ENCODE measurements around the gene CEACAM18.

CEACAM18 gene

DNA sequence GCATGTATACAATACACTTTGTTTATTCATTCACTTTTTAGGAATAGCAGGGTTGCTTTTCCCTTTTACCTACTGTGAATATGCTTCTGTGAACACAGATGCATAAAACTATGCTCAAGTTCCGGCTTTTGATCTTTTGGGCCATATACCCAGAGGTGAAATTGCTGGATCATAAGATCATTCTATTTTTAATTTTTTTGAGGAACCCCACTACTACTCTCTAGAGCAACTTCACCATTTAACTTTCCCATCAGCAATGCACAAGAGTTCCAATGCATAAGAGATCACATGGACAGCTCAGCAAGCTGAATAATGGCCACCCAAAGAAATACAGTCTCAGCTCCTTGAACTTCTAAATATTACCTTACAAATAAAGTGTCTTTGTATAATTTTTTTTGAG, 43.9 kb upstream of the CEACAM18 start:
- no peak overlapping the region for H4K8ac ChIP-seq (ENCODE audit: low read depth, low read length)
- no peak overlapping the region for H3K14ac ChIP-seq (ENCODE audit: low read length)
- H2BK5ac ChIP-seq (ENCODE audit: low read depth, low read length, poor library complexity), result no peak overlapping the region
- H2BK120ac ChIP-seq (ENCODE audit: insufficient read depth, low read length, poor library complexity), result no peak overlapping the region
- H2AFZ ChIP-seq (ENCODE audit: insufficient read depth, low read length, poor library complexity), result no peak overlapping the region
- H4K91ac ChIP-seq (ENCODE audit: low read depth, low read length), result no peak overlapping the region
- H3K9ac ChIP-seq (ENCODE audit: low read length), result no peak overlapping the region
- peak in 1 of 2 donors; percentile 7 for DNase-seq
- H3K4me2 ChIP-seq (ENCODE audit: low read length), result no peak overlapping the region
- no peak overlapping the region for H3K23ac ChIP-seq (ENCODE audit: low read length)
- no peak overlapping the region for H4K12ac ChIP-seq (ENCODE audit: low read depth, low read length)
- no peak overlapping the region for H2BK12ac ChIP-seq (ENCODE audit: low read length)
- H3K4me3 ChIP-seq (ENCODE audit: low read depth, low read length), result no peak overlapping the region
- H3K27ac ChIP-seq (ENCODE audit: low read depth, low read length), result no peak overlapping the region
- H3K4ac ChIP-seq (ENCODE audit: low read depth, low read length), result no peak overlapping the region
- no peaks in the 10 kb centered on the region for H3K4me1 ChIP-seq (ENCODE audit: control insufficient read depth in 1 of 2, insufficient read depth in 2 of 2, low read length in 2 of 2)
- WGBS (ENCODE audit: extremely low coverage, insufficient coverage, insufficient read length), result no CpG with 5 or more reads among the region's 1 CpG
- H3K79me1 ChIP-seq (ENCODE audit: low read length), result no peaks in the 10 kb centered on the region
- no peaks in the 10 kb centered on the region for H3K79me2 ChIP-seq (ENCODE audit: control insufficient read depth, insufficient read depth, low read length, poor library complexity)
- H3K27me3 ChIP-seq (ENCODE audit: insufficient read depth, low read length), result no peaks in the 10 kb centered on the region
- no peak overlapping the region for H2AK5ac ChIP-seq (ENCODE audit: low read length)
- H3K36me3 ChIP-seq (ENCODE audit: control insufficient read depth in 1 of 2, insufficient read depth in 2 of 2, low read length in 2 of 2), result no peaks in the 10 kb centered on the region
- no peaks in the 10 kb centered on the region for H3K9me3 ChIP-seq (ENCODE audit: insufficient read depth, low read depth, low read length)
- H3K18ac ChIP-seq (ENCODE audit: low read length), result no peak overlapping the region

DNA sequence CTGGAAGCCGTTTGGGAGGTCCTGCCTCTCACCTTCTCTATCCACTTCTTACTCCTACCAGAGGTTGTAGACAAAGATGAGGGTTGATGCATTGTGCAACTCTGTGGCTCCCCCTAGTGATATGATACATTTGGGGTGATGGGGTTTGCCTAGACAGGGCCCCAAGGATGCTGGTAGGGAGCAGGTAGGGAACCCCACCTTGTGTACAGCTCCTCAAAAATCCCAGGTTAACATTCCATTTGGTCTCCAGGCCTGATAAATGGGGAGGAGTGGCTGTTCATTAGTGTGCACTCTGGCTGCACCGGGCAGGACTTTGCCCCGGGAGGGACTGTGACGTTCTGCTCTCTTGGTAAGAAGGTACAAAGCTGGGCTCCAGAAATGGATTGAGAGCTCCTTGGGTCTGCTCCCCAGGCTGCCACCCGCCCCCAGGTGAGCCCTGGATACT, 39.3 kb upstream of the CEACAM18 start:
- no peak overlapping the region for H2BK120ac ChIP-seq (ENCODE audit: insufficient read depth, low read length, poor library complexity)
- H3K9ac ChIP-seq (ENCODE audit: low read length), result no peak overlapping the region
- no peak overlapping the region for H3K4me2 ChIP-seq (ENCODE audit: low read length)
- no peak overlapping the region for H3K4ac ChIP-seq (ENCODE audit: low read depth, low read length)
- H2BK5ac ChIP-seq (ENCODE audit: low read depth, low read length, poor library complexity), result no peak overlapping the region
- no peak overlapping the region for H3K14ac ChIP-seq (ENCODE audit: low read length)
- H3K18ac ChIP-seq (ENCODE audit: low read length), result no peak overlapping the region
- no peak overlapping the region for H3K4me3 ChIP-seq (ENCODE audit: low read depth, low read length)
- H3K79me2 ChIP-seq (ENCODE audit: control insufficient read depth, insufficient read depth, low read length, poor library complexity), result no peaks in the 10 kb centered on the region
- no peak for DNase-seq
- H3K79me1 ChIP-seq (ENCODE audit: low read length), result no peaks in the 10 kb centered on the region
- no peak overlapping the region for H4K8ac ChIP-seq (ENCODE audit: low read depth, low read length)
- H3K9me3 ChIP-seq (ENCODE audit: insufficient read depth, low read depth, low read length), result no peaks in the 10 kb centered on the region
- WGBS (ENCODE audit: extremely low coverage, insufficient coverage, insufficient read length), result no CpG with 5 or more reads among the region's 5 CpGs
- no peak overlapping the region for H4K91ac ChIP-seq (ENCODE audit: low read depth, low read length)
- no peaks in the 10 kb centered on the region for H3K4me1 ChIP-seq (ENCODE audit: control insufficient read depth in 1 of 2, insufficient read depth in 2 of 2, low read length in 2 of 2)
- H3K27me3 ChIP-seq (ENCODE audit: insufficient read depth, low read length), result no peaks in the 10 kb centered on the region
- no peaks in the 10 kb centered on the region for H3K36me3 ChIP-seq (ENCODE audit: control insufficient read depth in 1 of 2, insufficient read depth in 2 of 2, low read length in 2 of 2)
- no peak overlapping the region for H3K27ac ChIP-seq (ENCODE audit: low read depth, low read length)
- H2AFZ ChIP-seq (ENCODE audit: insufficient read depth, low read length, poor library complexity), result no peak overlapping the region
- no peak overlapping the region for H4K12ac ChIP-seq (ENCODE audit: low read depth, low read length)
- H2BK12ac ChIP-seq (ENCODE audit: low read length), result no peak overlapping the region
- H3K23ac ChIP-seq (ENCODE audit: low read length), result no peak overlapping the region
- no peak overlapping the region for H2AK5ac ChIP-seq (ENCODE audit: low read length)

DNA sequence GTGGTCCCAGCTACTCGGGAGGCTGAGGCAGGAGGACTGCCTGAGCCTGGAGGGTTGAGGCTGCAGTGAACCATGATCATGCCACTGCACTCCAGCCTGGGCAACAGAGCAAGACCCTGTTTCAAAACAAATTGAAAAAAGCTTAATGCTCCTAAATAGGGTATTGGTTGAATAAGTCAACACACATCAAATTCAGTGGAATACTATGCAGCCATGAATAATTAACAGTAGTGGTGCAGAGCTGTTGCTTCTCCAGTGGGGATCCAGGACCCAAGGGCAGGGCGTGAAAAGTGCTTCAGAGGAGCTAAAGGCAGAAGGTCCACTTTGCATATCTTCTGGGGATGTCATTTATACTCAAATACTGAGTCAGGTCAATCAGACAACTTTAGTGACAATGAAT, 38.3 kb upstream of the CEACAM18 start:
- Histone ChIP-seq H3K23ac (ENCODE audit: low read length) (no peak overlapping the region), H2BK120ac (ENCODE audit: insufficient read depth, low read length, poor library complexity) (no peak overlapping the region), H3K27ac (ENCODE audit: low read depth, low read length) (no peak overlapping the region), H3K79me1 (ENCODE audit: low read length) (no peaks in the 10 kb centered on the region), H2BK5ac (ENCODE audit: low read depth, low read length, poor library complexity) (no peak overlapping the region), H3K9me3 (ENCODE audit: insufficient read depth, low read depth, low read length) (no peaks in the 10 kb centered on the region), H3K27me3 (ENCODE audit: insufficient read depth, low read length) (no peaks in the 10 kb centered on the region), H3K79me2 (ENCODE audit: control insufficient read depth, insufficient read depth, low read length, poor library complexity) (no peaks in the 10 kb centered on the region), H2AK5ac (ENCODE audit: low read length) (no peak overlapping the region), H3K4ac (ENCODE audit: low read depth, low read length) (no peak overlapping the region), H2AFZ (ENCODE audit: insufficient read depth, low read length, poor library complexity) (no peak overlapping the region), H2BK12ac (ENCODE audit: low read length) (no peak overlapping the region), H3K9ac (ENCODE audit: low read length) (no peak overlapping the region), H4K8ac (ENCODE audit: low read depth, low read length) (no peak overlapping the region), H3K14ac (ENCODE audit: low read length) (no peak overlapping the region), H3K18ac (ENCODE audit: low read length) (no peak overlapping the region), H4K12ac (ENCODE audit: low read depth, low read length) (no peak overlapping the region), H3K4me3 (ENCODE audit: low read depth, low read length) (no peak overlapping the region), H3K4me1 (ENCODE audit: control insufficient read depth in 1 of 2, insufficient read depth in 2 of 2, low read length in 2 of 2) (no peaks in the 10 kb centered on the region), H3K36me3 (ENCODE audit: control insufficient read depth in 1 of 2, insufficient read depth in 2 of 2, low read length in 2 of 2) (no peaks in the 10 kb centered on the region), H3K4me2 (ENCODE audit: low read length) (no peak overlapping the region), H4K91ac (ENCODE audit: low read depth, low read length) (no peak overlapping the region)
- no peak for DNase-seq
- no CpG with 5 or more reads among the region's 2 CpGs for WGBS (ENCODE audit: extremely low coverage, insufficient coverage, insufficient read length)

DNA sequence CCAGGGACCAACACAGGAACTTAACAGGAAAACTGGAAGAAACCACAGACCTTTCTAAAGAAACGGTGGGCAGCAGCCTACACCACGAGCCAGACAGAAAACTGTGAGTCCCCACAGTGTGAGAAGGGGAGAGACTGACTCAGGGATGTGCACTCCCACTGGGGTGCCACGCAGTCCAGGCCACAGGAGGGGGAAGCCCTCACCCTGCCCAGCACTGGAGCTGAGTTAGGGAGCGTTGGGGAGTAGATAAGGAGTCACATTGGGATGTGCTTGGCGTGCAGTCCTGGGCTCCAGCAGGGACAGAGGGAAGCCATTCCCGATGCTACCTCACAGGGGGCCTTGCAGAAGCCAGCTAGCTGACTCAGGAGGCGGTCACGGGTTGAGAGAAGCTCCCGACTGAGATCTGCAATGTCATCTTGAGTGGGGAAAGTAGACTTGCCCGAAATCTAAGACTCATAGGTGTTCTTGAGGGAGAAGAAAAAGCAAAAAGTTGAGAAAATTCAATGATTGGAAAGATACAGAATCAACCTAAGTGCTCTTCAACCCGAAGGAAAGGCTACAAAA, 37.4 kb upstream of the CEACAM18 start:
- Histone ChIP-seq H4K91ac (ENCODE audit: low read depth, low read length) (no peak overlapping the region), H3K23ac (ENCODE audit: low read length) (no peak overlapping the region), H3K79me2 (ENCODE audit: control insufficient read depth, insufficient read depth, low read length, poor library complexity) (no peaks in the 10 kb centered on the region), H3K9ac (ENCODE audit: low read length) (no peak overlapping the region), H3K36me3 (ENCODE audit: control insufficient read depth in 1 of 2, insufficient read depth in 2 of 2, low read length in 2 of 2) (no peaks in the 10 kb centered on the region), H2BK5ac (ENCODE audit: low read depth, low read length, poor library complexity) (no peak overlapping the region), H3K9me3 (ENCODE audit: insufficient read depth, low read depth, low read length) (no peaks in the 10 kb centered on the region), H3K79me1 (ENCODE audit: low read length) (no peaks in the 10 kb centered on the region), H3K4ac (ENCODE audit: low read depth, low read length) (no peak overlapping the region), H2BK120ac (ENCODE audit: insufficient read depth, low read length, poor library complexity) (no peak overlapping the region), H3K27me3 (ENCODE audit: insufficient read depth, low read length) (no peaks in the 10 kb centered on the region), H3K4me2 (ENCODE audit: low read length) (no peak overlapping the region), H2AFZ (ENCODE audit: insufficient read depth, low read length, poor library complexity) (no peak overlapping the region), H2BK12ac (ENCODE audit: low read length) (no peak overlapping the region), H3K4me1 (ENCODE audit: control insufficient read depth in 1 of 2, insufficient read depth in 2 of 2, low read length in 2 of 2) (no peaks in the 10 kb centered on the region), H3K18ac (ENCODE audit: low read length) (no peak overlapping the region), H3K14ac (ENCODE audit: low read length) (no peak overlapping the region), H3K4me3 (ENCODE audit: low read depth, low read length) (no peak overlapping the region), H3K27ac (ENCODE audit: low read depth, low read length) (no peak overlapping the region), H2AK5ac (ENCODE audit: low read length) (no peak overlapping the region), H4K12ac (ENCODE audit: low read depth, low read length) (no peak overlapping the region), H4K8ac (ENCODE audit: low read depth, low read length) (no peak overlapping the region)
- DNase-seq, result no peak
- WGBS (ENCODE audit: extremely low coverage, insufficient coverage, insufficient read length), result no CpG with 5 or more reads among the region's 11 CpGs
